HepG2 (cell line): ENCODE data around the gene COA3. TPM values are rescaled to one million over a fixed set of nuclear protein-coding genes. Genes with fewer than 3 reads are reported as not detected.
A peak's percentile ranks its signal among the peaks of the same experiment; 100 is the strongest.

Experiments
- CENPX ChIP-seq: sonication (generic); formaldehyde crosslinking; IDR thresholded peaks from 2 replicates; pipeline ENCODE4 v1.9.0; 2021; ENCODE audit warnings: mild to moderate bottlenecking, missing genetic modification reagents, moderate library complexity
- ELF4 ChIP-seq: sonication (generic); formaldehyde crosslinking; IDR thresholded peaks from 2 replicates; pipeline ENCODE4 v1.5.0; 2020; ENCODE audit warnings: missing genetic modification reagents, mild to moderate bottlenecking, moderate library complexity, borderline replicate concordance
- ERF ChIP-seq: IDR thresholded peaks from 2 replicates; pipeline ENCODE4 v1.6.1; 2018; ENCODE audit warnings: missing biosample characterization, missing genetic modification reagents
- GATAD1 ChIP-seq: IDR thresholded peaks from 2 replicates; pipeline ENCODE4 v1.6.1; 2016; ENCODE audit warnings: missing genetic modification reagents, missing compliant biosample characterization
- HIVEP1 ChIP-seq: sonication (generic); formaldehyde crosslinking; IDR thresholded peaks from 2 replicates; pipeline ENCODE4 v1.4.0; 2020; ENCODE audit warnings: mild to moderate bottlenecking, missing genetic modification reagents
- MIXL1 ChIP-seq: IDR thresholded peaks from 2 replicates; pipeline ENCODE4 v1.6.1; 2016
- NCOA5 ChIP-seq: sonication (generic); formaldehyde crosslinking; IDR thresholded peaks from 2 replicates; pipeline ENCODE4 v1.4.0; 2020; ENCODE audit warnings: missing genetic modification reagents
- SCMH1 ChIP-seq: sonication (generic); formaldehyde crosslinking; IDR thresholded peaks from 2 replicates; pipeline ENCODE4 v1.9.0; 2021; ENCODE audit warnings: missing genetic modification reagents, mild to moderate bottlenecking, borderline replicate concordance
- TRIM24 ChIP-seq: sonication (generic); formaldehyde crosslinking; IDR thresholded peaks from 2 replicates; pipeline ENCODE4 v1.8.0; 2022; ENCODE audit warnings: mild to moderate bottlenecking, missing genetic modification reagents
- U2AF2 ChIP-seq: fragments of 200-400 bp; formaldehyde crosslinking; IDR thresholded peaks from 2 replicates; pipeline ENCODE4 v1.6.1; 2017; ENCODE audit warnings: low read depth, mild to moderate bottlenecking, low read length
- ZNF10 ChIP-seq: sonication (generic); formaldehyde crosslinking; IDR thresholded peaks from 2 replicates; pipeline ENCODE4 v1.4.0; 2020; ENCODE audit warnings: mild to moderate bottlenecking, low read depth, missing genetic modification reagents, borderline replicate concordance
- ZNF260 ChIP-seq: sonication (generic); formaldehyde crosslinking; IDR thresholded peaks from 2 replicates; pipeline ENCODE4 v1.4.0; 2020; ENCODE audit warnings: missing genetic modification reagents, low read depth, mild to moderate bottlenecking, borderline replicate concordance
- polyA plus RNA-seq, 8 experiments: library from polyadenylated mRNA; depleted of rRNA in 3 of 8; stranded (reverse) in 7 of 8; unstranded in 1 of 8; fragments of >200 nt; fragmentation: Illumina TruSeq in 4 of 8; extraction: Trizol in 4 of 8; gene quantifications; 2 replicates each; pipeline versions ENCODE4 v1.2.1 to v1.2.3, GENCODE V29; 2011 to 2016; ENCODE audit warnings: low read depth in 4 of 8, missing spikeins in 1 of 8, mixed read lengths in 1 of 8; ENCODE audit not compliant: insufficient read depth in 1 of 8
- total RNA-seq, 5 experiments: library from RNA; depleted of rRNA; stranded (reverse); fragments of >200 nt; fragmentation: Illumina TruSeq; extraction: Trizol; gene quantifications; 2 replicates each; pipeline ENCODE4 v1.2.3, GENCODE V29; 2016; ENCODE audit warnings: low read depth in 1 of 5
- TF ChIP-seq, protein P1 (sequence below): sonication (generic); formaldehyde crosslinking; IDR thresholded peaks from 2 replicates; pipeline ENCODE4 v1.4.0; 2020; ENCODE audit warnings: mild to moderate bottlenecking, missing genetic modification reagents
- TF ChIP-seq, protein P2 (sequence below): sonication (generic); formaldehyde crosslinking; IDR thresholded peaks from 2 replicates; pipeline ENCODE4 v1.5.0; 2020; ENCODE audit warnings: missing genetic modification reagents
- TF ChIP-seq, protein P3 (sequence below): sonication (generic); formaldehyde crosslinking; conservative IDR thresholded peaks from 2 replicates; pipeline ENCODE4 v1.8.1; 2023; ENCODE audit warnings: missing genetic modification reagents
- TF ChIP-seq, protein P4 (sequence below): sonication (generic); formaldehyde crosslinking; IDR thresholded peaks from 2 replicates; pipeline ENCODE4 v1.9.0; 2021; ENCODE audit warnings: missing genetic modification reagents, borderline replicate concordance
- TF ChIP-seq, protein P5 (sequence below): fragments of 450-650 bp; IDR thresholded peaks from 2 replicates; pipeline ENCODE4 v1.6.1; 2017
- TF ChIP-seq, protein P6 (sequence below): sonication (generic); formaldehyde crosslinking; IDR thresholded peaks from 2 replicates; pipeline ENCODE4 v1.5.0; 2020; ENCODE audit warnings: missing genetic modification reagents, mild to moderate bottlenecking, borderline replicate concordance

COA3 gene
- total and polyA plus RNA-seq, 2 of the 13 experiments (the other 11 are each of a cell fraction or from before 2014, with no cell fraction given) = 133 to 202 TPM

DNA sequence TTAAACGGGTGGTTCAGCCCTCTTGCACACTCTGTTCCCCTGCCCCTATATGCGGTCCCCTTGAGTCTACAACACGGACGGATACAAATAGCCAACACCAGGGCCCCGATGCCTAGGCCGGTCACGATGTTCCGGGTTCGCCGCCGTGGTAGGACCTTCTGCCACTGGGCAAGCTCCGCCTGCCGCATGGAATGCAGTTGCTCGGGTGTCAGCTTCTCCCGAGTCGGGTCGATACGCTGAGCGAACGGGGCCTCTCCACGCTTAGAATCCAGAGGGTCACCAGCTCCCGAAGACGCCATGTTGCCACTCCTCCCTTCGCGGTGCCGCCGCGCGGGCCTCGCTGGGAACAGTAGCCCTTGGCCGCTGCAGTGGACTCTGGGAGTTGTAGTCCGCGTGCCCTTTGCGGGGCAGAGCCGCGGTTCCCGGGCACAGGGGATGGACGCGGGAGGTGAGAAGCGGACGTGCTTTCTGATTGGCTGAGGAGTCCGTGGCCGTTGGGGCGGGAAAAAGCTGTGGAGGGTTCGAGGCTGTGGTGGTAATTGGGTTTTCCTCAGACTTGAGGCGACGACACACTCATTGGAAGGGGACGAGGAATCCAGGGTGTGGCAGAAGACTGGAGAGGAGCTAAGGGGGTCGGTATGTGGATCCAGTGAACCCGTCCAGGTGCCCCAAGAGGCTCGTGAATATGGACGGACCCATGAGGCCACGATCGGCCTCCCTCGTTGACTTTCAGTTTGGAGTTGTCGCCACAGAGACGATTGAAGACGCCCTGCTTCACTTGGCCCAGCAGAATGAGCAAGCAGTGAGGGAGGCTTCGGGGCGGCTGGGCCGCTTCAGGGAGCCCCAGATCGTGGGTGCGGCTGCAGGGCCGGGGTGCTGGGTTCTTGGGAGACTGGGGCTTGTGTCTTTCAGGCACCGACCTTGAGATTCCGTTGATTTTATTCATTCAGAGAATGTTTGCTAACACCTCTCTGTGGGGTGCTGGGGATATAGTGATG lies at the start of gene COA3, which contains the start of gene CNTD1 (continued):
- TF ChIP-seq, protein P1, sequence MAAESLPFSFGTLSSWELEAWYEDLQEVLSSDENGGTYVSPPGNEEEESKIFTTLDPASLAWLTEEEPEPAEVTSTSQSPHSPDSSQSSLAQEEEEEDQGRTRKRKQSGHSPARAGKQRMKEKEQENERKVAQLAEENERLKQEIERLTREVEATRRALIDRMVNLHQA (CRISPR knock-in tag) = no peak
- no peak for TF ChIP-seq TRIM24 (CRISPR knock-in tag)
- peak; percentile 78 for TF ChIP-seq HIVEP1 (CRISPR knock-in tag)
- peak; percentile 96 for TF ChIP-seq ERF (CRISPR knock-in tag)
- TF ChIP-seq ELF4 = 0 out of 2 replicates have a peak, but pooled peaks have one; percentile 64
- TF ChIP-seq ZNF260 = no peak
- TF ChIP-seq, protein P2, sequence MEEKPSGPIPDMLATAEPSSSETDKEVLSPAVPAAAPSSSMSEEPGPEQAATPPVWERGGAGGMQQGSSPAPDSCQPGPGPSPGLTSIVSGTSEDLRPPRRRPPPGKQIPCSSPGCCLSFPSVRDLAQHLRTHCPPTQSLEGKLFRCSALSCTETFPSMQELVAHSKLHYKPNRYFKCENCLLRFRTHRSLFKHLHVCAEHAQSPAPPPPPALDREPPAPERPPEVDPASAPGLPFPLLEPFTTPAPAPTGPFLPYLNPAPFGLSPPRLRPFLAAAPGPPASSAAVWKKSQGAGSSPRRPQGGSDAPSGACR (CRISPR knock-in tag) = no peak; the same call in 1 of the 2 replicates
- TF ChIP-seq SCMH1 (CRISPR knock-in tag) = no peak
- TF ChIP-seq ZNF10 (CRISPR knock-in tag) = no peak
- no peak for TF ChIP-seq NCOA5 (CRISPR knock-in tag)
- TF ChIP-seq, protein P3, sequence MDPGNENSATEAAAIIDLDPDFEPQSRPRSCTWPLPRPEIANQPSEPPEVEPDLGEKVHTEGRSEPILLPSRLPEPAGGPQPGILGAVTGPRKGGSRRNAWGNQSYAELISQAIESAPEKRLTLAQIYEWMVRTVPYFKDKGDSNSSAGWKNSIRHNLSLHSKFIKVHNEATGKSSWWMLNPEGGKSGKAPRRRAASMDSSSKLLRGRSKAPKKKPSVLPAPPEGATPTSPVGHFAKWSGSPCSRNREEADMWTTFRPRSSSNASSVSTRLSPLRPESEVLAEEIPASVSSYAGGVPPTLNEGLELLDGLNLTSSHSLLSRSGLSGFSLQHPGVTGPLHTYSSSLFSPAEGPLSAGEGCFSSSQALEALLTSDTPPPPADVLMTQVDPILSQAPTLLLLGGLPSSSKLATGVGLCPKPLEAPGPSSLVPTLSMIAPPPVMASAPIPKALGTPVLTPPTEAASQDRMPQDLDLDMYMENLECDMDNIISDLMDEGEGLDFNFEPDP (CRISPR knock-in tag) = no peak
- peak; percentile 93 for TF ChIP-seq GATAD1 (CRISPR knock-in tag)
- TF ChIP-seq, protein P4, sequence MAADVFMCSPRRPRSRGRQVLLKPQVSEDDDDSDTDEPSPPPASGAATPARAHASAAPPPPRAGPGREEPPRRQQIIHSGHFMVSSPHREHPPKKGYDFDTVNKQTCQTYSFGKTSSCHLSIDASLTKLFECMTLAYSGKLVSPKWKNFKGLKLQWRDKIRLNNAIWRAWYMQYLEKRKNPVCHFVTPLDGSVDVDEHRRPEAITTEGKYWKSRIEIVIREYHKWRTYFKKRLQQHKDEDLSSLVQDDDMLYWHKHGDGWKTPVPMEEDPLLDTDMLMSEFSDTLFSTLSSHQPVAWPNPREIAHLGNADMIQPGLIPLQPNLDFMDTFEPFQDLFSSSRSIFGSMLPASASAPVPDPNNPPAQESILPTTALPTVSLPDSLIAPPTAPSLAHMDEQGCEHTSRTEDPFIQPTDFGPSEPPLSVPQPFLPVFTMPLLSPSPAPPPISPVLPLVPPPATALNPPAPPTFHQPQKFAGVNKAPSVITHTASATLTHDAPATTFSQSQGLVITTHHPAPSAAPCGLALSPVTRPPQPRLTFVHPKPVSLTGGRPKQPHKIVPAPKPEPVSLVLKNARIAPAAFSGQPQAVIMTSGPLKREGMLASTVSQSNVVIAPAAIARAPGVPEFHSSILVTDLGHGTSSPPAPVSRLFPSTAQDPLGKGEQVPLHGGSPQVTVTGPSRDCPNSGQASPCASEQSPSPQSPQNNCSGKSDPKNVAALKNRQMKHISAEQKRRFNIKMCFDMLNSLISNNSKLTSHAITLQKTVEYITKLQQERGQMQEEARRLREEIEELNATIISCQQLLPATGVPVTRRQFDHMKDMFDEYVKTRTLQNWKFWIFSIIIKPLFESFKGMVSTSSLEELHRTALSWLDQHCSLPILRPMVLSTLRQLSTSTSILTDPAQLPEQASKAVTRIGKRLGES (CRISPR knock-in tag) = peak; percentile 77; the same call in 1 of the 2 replicates
- TF ChIP-seq, protein P5, sequence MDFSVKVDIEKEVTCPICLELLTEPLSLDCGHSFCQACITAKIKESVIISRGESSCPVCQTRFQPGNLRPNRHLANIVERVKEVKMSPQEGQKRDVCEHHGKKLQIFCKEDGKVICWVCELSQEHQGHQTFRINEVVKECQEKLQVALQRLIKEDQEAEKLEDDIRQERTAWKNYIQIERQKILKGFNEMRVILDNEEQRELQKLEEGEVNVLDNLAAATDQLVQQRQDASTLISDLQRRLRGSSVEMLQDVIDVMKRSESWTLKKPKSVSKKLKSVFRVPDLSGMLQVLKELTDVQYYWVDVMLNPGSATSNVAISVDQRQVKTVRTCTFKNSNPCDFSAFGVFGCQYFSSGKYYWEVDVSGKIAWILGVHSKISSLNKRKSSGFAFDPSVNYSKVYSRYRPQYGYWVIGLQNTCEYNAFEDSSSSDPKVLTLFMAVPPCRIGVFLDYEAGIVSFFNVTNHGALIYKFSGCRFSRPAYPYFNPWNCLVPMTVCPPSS = no peak
- TF ChIP-seq, protein P6, sequence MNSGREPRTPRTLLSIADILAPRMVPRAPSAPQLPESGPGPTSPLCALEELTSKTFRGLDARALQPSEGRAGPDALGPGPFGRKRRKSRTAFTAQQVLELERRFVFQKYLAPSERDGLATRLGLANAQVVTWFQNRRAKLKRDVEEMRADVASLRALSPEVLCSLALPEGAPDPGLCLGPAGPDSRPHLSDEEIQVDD (CRISPR knock-in tag) = no peak
- peak; percentile 73; the same call in 1 of the 2 replicates for TF ChIP-seq MIXL1
- TF ChIP-seq CENPX (CRISPR knock-in tag) = no peak
- TF ChIP-seq U2AF2 = no peak
